HG03354 (cell line): ENCODE results near the gene TSN.
"Not testable (repeated sequence)": the region's sequence is repeated elsewhere in the genome, so short reads cannot be mapped to it uniquely, and the experiment has no call there.

ENCODE experiments used
- ATAC-seq: cut with Tn5 transposase; IDR thresholded peaks from one replicate; pipeline ENCODE4 v1.9.1; 2021; ENCODE audit warnings: mild to moderate bottlenecking; ENCODE audit not compliant: unreplicated experiment, poor library complexity, severe bottlenecking

TSN gene

DNA sequence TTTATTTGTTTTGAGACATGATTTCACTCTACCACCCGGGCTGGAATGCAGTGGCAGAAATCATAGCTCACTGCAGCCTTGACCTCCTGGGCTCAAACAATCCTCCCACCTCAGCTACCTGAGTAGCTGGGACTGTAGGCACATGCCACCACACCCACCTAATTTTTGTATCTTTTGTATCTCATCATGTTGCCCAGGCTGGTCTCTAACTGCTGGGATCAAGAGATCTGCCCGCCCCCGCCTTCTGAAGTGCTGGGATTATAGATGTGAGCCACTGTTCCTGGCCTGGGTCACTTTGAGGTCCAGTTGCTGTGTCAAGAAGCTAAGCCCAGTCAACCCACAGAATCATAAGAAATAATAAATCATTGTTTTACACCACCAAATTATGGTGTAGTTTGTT, 38.4 kb downstream of the TSN start:
- no peak for ATAC-seq

DNA sequence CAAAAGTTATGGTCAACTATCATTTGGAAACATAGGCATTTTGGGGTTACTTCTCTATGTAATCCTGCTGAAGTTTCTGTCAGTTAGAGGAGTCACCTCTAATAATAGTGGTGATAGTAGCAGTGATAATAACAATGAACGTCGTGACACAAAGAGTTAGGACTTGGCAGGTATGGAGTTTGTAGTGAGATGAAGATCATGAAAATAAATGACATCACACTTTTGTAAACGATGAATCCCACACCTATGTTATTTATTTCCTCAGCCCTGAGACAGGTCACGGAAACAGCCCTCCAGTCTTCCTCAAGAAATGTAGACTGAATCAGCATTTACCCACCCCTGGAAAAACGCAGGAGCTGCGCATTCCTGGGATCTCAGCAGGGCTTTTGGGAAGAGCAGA, 38.8 kb downstream of the TSN start:
- no peak for ATAC-seq

DNA sequence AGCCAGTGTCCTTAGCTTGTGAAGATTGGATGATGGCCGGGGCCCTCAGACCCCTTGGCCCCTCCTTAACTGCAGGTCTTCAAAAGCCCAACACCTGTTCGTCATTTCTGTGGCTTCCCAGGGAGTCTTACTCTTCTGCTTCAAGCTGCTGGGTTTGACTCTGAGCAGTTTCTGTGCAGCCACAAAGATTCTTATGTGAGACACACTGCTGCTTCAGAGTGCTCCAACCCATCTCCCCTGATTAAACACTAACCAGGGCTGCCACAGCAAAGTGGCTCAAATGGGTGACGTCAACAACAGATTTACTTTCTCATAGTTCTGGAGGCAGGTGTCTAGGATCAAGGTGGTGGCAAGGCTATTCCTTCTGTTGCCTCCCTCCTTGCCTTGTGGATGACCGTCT, 40.8 kb downstream of the TSN start:
- peak; percentile 91 for ATAC-seq

DNA sequence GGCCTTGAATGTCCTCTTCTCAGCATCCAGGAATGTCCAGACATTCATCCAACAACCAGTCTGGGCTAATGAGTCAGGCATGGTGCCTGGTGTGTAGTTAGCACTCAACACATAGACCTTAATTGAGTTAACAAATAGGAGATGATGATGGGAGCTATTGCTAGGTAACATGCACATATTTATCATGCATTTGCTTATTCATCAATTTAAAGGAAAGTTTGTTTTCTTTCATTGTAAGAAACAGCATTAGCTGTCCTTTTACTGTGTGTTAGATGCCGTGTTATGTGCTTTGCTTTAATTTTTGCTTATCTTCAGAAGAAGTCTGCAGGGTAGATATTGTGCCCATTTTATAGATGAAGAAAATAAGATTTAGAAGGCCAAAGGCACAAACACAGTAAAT, 43.2 kb downstream of the TSN start:
- no peak for ATAC-seq

DNA sequence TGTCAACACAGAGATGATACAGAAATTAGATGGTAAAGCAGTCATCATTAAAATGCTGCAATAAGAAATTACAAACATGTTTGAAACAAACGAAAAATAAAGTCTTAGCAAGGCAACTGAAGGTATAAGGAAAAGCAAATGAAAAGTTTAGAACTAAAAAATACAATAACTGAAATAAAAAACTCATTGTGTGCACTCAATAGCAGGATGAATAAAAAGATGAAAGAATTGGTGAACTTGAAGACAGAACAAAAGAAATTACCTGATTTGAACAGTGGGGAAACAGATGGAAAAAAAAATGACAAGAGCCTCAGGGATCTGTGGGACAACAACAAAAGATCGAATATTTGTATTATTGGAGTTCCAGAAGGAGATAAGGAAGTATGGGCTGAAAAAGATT, 46.5 kb downstream of the TSN start:
- ATAC-seq, result no peak

DNA sequence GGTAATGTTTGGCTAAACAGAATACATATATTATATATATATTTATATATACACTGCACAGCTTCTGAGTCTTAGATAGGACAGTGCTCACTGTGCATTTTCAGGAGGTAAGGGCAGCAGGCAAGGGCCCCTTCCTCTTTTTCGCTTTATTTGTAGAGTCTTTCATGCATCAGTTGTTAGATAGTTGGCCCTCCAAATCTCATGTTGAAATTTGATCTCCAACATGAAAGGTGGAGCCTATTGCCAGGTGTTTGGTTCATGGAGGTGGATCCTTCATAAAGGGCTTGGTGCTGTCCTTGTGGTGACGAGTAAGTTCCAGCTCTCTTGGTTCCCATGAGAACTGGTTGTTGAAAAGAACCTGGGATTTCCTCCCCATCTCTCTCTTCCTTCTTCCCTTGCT, 48.1 kb downstream of the TSN start:
- no peak for ATAC-seq

DNA sequence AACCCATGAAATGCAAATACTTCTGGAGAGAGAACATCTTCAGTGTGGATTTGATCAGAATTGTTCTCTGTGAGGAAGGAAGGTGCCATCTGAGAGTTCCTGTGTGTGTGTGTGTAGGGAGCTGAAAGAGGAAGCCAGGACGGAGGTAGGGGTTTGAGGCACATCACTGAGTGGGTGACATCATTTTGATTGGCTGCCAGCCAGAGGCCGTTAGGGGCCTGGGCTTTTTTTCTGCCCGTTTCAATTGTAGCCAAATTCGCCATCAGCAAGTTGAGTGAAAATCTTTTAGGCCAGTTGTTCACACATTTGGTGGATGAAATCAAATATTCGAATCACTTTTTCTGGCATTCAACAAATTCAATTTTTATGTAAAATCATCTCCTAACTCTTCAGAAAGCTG, 48.9 kb downstream of the TSN start:
- ATAC-seq, result peak; percentile 63

DNA sequence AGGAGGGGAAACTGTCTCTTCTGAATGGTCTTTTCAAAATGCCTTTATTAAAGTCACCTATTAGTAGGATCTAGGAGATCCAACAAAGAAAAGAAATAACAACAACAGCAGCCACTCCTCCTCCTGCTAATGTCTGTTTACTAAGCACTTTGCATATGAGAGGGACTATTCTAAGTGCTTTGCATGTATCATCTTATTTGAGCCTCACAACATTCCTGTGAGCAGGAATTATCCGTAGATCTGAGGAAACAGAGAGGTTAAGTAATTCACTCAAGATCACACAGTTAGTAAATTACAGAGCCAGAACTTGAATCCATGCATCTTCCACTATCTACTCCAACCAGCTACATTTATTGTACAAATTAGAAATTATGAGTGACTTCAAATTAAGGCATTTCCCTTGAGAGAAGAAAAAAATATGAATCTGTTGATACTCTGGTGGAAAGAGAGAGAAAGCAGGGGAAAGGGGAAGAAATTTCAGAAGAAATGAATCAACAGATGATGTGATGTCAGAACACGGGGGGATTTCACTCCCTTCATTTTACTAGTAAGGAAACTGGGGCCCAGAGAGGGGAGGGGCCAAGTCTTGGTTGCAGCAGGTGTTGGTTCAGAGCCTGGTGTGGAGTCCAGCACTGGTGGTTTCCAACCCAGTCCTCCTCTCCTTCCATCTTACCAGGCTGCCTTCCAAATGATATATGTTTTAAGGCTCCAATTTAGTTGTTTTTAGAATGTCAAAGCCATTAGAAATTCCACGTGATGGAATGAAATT, 49.7 kb downstream of the TSN start:
- peak; percentile 44 for ATAC-seq

DNA sequence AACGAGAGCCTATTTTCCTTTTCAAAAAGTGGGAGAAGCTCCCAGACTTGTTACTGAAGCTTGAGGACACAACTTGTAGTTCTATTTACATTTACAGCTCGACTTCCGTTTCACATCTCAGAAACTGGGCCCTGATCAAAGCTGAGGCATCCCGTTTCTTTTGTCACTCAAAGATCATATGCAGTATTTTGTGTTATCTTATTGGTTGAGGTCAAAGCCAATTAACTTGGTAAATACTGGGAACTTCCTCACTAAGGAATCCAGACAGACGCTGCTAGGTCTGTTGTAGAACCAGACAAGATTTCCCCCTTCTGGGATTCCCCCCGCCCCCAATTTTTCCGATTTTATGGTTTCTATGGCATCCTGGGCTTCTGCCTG, 50.3 kb downstream of the TSN start:
- ATAC-seq, result no peak

DNA sequence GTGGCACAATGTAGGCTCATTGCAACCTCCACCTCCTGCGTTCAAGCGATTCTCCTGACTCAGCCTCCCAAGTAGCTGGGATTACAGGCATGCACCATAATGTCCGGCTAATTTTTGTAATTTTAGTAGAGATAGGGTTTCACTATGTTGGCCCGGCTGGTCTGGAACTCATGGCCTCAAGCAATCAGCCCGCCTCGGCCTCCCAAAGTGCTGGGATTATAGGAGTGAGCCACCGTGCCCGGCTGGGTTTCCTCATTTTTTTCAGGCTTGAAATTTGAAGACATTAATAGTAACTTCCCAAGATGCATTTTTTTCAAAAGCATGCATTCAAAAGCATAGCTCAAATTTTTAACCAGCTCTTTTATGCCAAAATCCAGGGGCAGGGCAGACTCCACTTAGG, 52.3 kb downstream of the TSN start:
- not testable (repeated sequence) for ATAC-seq

DNA sequence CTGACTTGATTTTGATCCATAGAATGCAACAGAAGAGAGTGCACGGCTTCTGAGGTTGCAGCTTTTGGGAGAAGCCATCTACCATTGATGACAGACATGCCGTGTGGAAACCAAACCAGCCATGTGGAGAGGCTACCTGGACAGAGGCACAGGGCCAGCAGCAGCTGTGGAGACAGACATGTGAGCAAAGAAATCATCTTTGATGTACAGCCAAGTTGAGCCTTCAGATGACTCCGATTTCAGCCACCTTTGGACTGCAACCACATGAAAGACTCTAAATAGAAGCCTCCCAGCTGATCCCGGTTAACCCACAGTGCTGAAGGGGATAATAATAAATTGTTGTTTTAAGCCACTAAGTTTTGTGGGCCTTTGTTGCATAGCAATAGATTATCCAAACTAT, 54.2 kb downstream of the TSN start:
- ATAC-seq, result no peak

DNA sequence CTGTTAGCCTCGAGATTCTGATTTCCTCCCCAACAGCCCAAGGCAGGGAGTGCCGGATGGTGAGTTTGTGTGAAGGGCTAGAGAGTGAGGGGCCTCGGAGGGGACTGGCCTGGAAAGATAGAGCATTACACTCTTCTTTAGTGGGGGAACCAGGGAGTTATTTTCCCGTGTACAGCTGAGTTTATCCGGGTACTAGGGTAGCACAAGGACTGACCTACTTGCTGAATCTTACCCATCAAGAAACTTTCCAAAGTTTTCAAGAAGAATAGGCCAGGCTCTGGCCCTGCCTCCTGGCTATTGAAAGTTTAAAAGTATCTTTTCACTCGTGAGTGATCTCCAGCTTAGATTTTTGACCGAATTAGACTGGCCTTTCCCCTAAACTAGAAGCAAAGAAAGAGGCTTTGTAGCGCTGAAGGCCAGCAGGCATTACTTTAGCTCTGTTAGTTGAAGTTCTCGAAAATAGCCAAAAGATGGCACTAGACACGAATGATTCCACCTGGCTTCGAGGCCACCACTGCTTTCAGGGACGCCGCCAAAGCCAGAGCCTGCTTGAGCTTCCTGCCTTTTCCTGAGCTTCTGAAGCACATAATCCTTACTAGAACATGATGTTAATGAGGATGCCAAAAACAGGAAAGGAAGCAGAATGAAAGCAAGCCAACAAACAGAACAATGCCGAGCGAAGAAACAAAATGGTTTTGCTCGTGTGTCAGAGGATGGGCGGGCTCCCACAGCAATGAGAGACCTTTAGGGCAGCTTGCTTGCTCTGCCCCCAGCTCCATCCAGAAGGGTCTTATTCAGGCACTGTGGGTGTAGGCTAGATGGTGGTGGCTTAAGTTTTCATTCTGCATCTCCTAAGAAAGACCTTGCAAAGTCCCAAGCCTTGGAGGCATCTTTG, 55.8 kb downstream of the TSN start:
- peak; percentile 87 for ATAC-seq

DNA sequence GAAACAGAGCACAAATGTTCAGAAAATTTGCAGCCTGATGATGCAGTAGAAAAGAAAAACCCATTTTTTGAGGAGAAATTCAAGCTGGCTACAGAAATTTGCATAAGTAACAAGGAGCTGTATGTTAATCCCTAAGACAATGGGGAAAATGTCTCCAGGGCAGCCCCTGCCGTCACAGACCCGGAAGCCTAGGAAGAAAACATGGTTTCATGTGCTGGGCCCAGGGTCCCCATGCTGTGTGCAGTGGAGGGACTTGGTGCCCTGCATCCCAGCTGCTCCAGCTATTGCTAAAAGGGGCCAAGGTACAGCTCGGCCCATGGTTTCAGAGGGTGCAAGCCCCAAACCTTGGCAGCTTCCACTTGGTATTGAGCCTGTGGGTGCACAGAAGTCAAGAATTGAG, 57.6 kb downstream of the TSN start:
- not testable (repeated sequence) for ATAC-seq

DNA sequence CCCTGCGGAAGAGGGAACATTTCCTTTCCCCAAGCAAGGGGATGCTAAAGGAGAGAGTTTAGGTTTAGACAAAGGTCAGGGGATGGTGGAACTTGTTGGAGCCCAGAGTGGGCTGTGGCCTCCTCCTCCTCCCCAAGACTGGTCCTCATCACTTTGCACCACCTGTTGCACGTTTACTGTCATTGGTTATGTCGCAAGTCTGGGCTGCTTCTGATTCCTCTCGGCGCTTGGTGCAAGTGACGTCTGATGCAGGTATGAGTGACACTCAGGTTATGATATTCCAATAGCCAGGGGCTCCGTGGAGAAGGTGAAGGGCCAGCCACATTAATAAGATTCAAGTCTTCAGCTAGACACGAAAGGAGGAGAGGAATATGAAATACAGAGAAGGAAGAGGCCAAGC, 59.8 kb downstream of the TSN start:
- no peak for ATAC-seq

DNA sequence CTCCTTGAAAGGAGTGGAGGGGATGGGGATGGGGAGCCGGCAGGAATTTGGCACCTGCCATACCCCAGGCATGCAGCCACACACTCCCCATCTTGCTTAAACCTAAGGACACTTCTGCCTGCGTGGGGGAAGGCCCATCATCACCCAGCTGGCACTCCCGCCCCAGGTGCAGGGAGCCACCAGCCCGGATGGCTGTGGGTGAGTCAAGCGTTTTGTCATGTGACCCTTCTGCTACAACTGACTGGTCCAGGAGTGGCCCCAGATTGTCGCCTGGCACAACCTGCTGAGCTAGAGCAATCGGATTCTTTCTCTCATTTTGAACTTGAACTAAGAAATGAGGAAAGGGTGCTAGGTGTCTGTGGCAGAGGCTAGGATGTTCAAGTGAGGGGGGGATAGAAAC, 61.3 kb downstream of the TSN start:
- ATAC-seq, result no peak

DNA sequence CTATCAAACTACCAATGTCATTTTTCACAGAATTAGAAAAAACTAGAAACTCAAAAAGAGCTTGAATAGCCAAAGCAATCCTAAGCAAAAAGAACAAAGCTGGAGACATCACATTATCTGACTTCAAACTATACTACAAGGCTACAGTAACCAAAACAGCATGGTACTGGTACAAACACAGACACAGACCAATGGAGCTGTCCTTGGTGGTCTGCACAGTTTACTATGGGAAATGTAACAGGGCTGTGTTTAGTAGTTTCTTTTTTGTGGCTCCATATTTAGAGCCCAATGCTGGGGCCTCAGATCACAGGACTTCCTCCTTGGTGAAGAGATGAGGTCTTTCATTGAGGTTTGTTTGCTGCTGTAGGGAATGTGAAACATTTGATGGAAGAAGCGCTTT, 61.9 kb downstream of the TSN start:
- not testable (repeated sequence) for ATAC-seq
